ENCODE results near the gene CTNNA1.
"Not testable (repeated sequence)": the region's sequence is repeated elsewhere in the genome, so short reads cannot be mapped to it uniquely, and the experiment has no call there.

DNA sequence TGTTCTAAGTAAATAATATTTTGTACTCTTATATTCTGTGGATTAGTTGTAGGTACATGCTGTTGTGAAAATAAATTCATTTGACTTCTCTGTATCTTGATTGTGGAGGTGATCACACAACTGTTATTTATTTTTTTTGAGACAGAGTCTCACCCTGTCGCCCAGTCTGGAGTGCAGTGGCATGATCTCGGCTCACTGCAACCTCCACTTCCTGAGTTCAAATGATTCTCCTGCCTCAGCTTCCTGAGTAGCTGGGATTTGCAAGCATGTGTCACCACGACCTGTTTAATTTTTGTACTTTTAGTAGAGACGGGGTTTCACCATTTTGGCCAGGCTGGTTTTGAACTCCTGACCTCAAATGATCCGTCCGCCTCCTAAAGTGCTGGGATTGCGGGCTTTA lies 7.9 kb downstream of the CTNNA1 start:
- not testable (repeated sequence) for TF ChIP-seq POLR2A, POLR2AphosphoS5 (IDR thresholded peaks at IDR 0.05; ENCODE audit: low read depth, low read length)

All from GM12892 (cell line).